Panc1 (cell line): ENCODE measurements around the gene GABRD. TPM values are rescaled to one million over a fixed set of nuclear protein-coding genes. Genes with fewer than 3 reads are reported as not detected.

Experiments
- ATAC-seq: fragments of 200-7000 bp; cut with Tn5 transposase; 2 replicates; pipeline ENCODE4 v1.9.1; 2020; ENCODE audit warnings: mild to moderate bottlenecking, moderate library complexity
- BruUV-seq: library from RNA; stranded (reverse); fragments of 400-500 nt; replicated peaks from 2 replicates; lab custom pipeline; 2021; lab: Mats Ljungman, UMichigan
- CTCF ChIA-PET: fragments of 300-600 bp; sonication (Branson Sonifier 250); formaldehyde crosslinking; loops from one replicate; lab custom pipeline; 2022; ENCODE audit warnings: antibody characterized with exemption; lab: Charles Lee
- POLR2A ChIA-PET: fragments of 300-600 bp; sonication (Branson Sonifier 250); formaldehyde crosslinking; loops from one replicate; lab custom pipeline; 2022; ENCODE audit warnings: antibody characterized with exemption; lab: Charles Lee
- DNase-seq: peaks from one replicate; pipeline ENCODE4 v3.0.0-alpha.2; 2010; ENCODE audit warnings: low read depth, low spot score
- H3K27ac ChIP-seq: 2 replicates; pipeline ENCODE4 v1.5.1; 2011; ENCODE audit warnings: mild to moderate bottlenecking, low read length, inconsistent platforms
- H3K27me3 ChIP-seq: fragments of 200-500 bp; sonication (Bioruptor generic); 2 replicates; pipeline ENCODE4 v1.6.0; 2014; ENCODE audit warnings: low read length, inconsistent platforms; ENCODE audit not compliant: control insufficient read depth, insufficient read depth
- H3K36me3 ChIP-seq: fragments of 200-500 bp; sonication (Bioruptor generic); 2 replicates; pipeline ENCODE4 v1.5.1; 2014; ENCODE audit warnings: inconsistent platforms, mild to moderate bottlenecking, low read length, moderate library complexity; ENCODE audit not compliant: control insufficient read depth, insufficient read depth
- H3K4me1 ChIP-seq: 2 replicates; pipeline ENCODE4 v1.5.1; 2011; ENCODE audit warnings: inconsistent platforms, mild to moderate bottlenecking, low read length, moderate library complexity; ENCODE audit not compliant: control insufficient read depth, insufficient read depth
- H3K4me3 ChIP-seq, 2 experiments: 2 replicates each; pipeline ENCODE4 v1.5.1; 2011 to 2012; ENCODE audit warnings: low read depth in 2 of 2, low read length in 2 of 2, mild to moderate bottlenecking in 2 of 2, inconsistent platforms in 1 of 2, moderate library complexity in 1 of 2
- H3K9me3 ChIP-seq: fragments of 200-500 bp; sonication (Bioruptor generic); 2 replicates; pipeline ENCODE4 v1.5.1; 2014; ENCODE audit warnings: low read depth, mild to moderate bottlenecking, inconsistent platforms, low read length, moderate library complexity; ENCODE audit not compliant: control insufficient read depth, insufficient read depth
- POLR2AphosphoS5 ChIP-seq: IDR thresholded peaks from 2 replicates; pipeline ENCODE4 v1.6.1; 2012; ENCODE audit warnings: mild to moderate bottlenecking, low read depth, low read length, moderate library complexity
- SIN3A ChIP-seq: IDR thresholded peaks from 2 replicates; pipeline ENCODE4 v1.6.1; 2012; ENCODE audit warnings: low read depth, mild to moderate bottlenecking, low read length, moderate library complexity, borderline replicate concordance; ENCODE audit not compliant: insufficient read depth
- TCF7L2 ChIP-seq: IDR thresholded peaks from 2 replicates; pipeline ENCODE4 v1.6.1; 2011; ENCODE audit warnings: mild to moderate bottlenecking, low read depth, low read length, inconsistent platforms
- in situ Hi-C: cut with HindIII; loops from 2 replicates; pipeline ENCODE4 v1.10.0; 2016; ENCODE audit warnings: low sequenced_read_pairs, low pct_unique_long_range_greater_than_20kb
- intact Hi-C: fragments of 100-400 bp; cut with micrococcal nuclease; formaldehyde crosslinking; loops from one replicate; pipeline ENCODE4 v1.10.0; 2022; ENCODE audit not compliant: unreplicated experiment
- total RNA-seq: library from RNA; stranded (reverse); gene quantifications from one replicate; pipeline ENCODE4 v1.2.1, GENCODE V29; 2021; ENCODE audit not compliant: unreplicated experiment
- TF ChIP-seq, protein P1 (sequence below), 2 experiments: IDR thresholded peaks; 2 replicates each; pipeline ENCODE4 v1.6.1; 2011 to 2012; ENCODE audit warnings: low read depth in 2 of 2, control low read depth in 1 of 2, low read length in 1 of 2, mild to moderate bottlenecking in 1 of 2, moderate library complexity in 1 of 2; ENCODE audit not compliant: insufficient read depth in 1 of 2
- TF ChIP-seq, protein P2 (sequence below): fragments of 450-650 bp; IDR thresholded peaks from 2 replicates; pipeline ENCODE4 v1.5.1; 2017; ENCODE audit warnings: mild to moderate bottlenecking

GABRD gene
- total RNA-seq, 1 experiment from 2014 or later = 3.0 TPM

DNA sequence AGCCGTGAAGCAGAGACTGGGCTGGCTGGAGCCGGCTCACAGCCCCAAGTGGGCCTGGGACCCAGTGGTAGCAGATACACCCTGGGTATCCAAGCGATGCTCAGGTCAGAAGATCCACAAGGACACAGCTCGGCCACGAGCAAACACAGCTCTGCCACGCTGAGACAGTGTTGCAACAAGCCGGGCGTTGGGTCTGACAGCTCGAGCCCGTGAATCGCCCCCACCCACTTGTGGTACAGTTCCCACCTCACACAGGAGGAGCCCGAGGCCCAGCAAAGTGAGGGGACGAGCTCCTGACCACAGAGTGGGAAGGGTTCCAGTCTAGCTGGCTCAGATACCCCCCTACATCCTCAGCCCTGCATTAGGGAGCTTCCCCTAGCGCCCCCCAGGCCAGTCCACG lies 22.2 kb downstream of the GABRD start:
- POLR2A ChIA-PET = interaction anchor here (0.6 kb wide), 1 partner anchor 254 kb away, joined by 3 read pairs; no protein-coding TSS in a partner anchor
- intact Hi-C loops = no loop called here
- no peaks in the 10 kb centered on the region for H3K36me3 ChIP-seq
- no peaks in the 10 kb centered on the region for H3K4me1 ChIP-seq
- CTCF ChIA-PET = interaction anchor here (1.1 kb wide), 1 partner anchor 81 kb away, joined by 3 read pairs; no protein-coding TSS in a partner anchor
- in situ Hi-C loops = no loop called here
- no peaks in the 10 kb centered on the region for H3K9me3 ChIP-seq
- no TSS peak for BruUV-seq
- no peaks in the 10 kb centered on the region for H3K27me3 ChIP-seq
- no peak for ATAC-seq
- H3K27ac ChIP-seq = no peak overlapping the region
- TF ChIP-seq POLR2AphosphoS5 (no peak), TCF7L2 (no peak), SIN3A (no peak)
- TF ChIP-seq, protein P1, sequence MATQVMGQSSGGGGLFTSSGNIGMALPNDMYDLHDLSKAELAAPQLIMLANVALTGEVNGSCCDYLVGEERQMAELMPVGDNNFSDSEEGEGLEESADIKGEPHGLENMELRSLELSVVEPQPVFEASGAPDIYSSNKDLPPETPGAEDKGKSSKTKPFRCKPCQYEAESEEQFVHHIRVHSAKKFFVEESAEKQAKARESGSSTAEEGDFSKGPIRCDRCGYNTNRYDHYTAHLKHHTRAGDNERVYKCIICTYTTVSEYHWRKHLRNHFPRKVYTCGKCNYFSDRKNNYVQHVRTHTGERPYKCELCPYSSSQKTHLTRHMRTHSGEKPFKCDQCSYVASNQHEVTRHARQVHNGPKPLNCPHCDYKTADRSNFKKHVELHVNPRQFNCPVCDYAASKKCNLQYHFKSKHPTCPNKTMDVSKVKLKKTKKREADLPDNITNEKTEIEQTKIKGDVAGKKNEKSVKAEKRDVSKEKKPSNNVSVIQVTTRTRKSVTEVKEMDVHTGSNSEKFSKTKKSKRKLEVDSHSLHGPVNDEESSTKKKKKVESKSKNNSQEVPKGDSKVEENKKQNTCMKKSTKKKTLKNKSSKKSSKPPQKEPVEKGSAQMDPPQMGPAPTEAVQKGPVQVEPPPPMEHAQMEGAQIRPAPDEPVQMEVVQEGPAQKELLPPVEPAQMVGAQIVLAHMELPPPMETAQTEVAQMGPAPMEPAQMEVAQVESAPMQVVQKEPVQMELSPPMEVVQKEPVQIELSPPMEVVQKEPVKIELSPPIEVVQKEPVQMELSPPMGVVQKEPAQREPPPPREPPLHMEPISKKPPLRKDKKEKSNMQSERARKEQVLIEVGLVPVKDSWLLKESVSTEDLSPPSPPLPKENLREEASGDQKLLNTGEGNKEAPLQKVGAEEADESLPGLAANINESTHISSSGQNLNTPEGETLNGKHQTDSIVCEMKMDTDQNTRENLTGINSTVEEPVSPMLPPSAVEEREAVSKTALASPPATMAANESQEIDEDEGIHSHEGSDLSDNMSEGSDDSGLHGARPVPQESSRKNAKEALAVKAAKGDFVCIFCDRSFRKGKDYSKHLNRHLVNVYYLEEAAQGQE (IDR thresholded peaks at IDR 0.05; ENCODE audit: insufficient read depth in 1 of 2, low read depth in 2 of 2, low read length in 1 of 2) = no peak
- TF ChIP-seq, protein P2, sequence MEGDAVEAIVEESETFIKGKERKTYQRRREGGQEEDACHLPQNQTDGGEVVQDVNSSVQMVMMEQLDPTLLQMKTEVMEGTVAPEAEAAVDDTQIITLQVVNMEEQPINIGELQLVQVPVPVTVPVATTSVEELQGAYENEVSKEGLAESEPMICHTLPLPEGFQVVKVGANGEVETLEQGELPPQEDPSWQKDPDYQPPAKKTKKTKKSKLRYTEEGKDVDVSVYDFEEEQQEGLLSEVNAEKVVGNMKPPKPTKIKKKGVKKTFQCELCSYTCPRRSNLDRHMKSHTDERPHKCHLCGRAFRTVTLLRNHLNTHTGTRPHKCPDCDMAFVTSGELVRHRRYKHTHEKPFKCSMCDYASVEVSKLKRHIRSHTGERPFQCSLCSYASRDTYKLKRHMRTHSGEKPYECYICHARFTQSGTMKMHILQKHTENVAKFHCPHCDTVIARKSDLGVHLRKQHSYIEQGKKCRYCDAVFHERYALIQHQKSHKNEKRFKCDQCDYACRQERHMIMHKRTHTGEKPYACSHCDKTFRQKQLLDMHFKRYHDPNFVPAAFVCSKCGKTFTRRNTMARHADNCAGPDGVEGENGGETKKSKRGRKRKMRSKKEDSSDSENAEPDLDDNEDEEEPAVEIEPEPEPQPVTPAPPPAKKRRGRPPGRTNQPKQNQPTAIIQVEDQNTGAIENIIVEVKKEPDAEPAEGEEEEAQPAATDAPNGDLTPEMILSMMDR = no peak
- no peak overlapping the region for H3K4me3 ChIP-seq
- no peak for DNase-seq

GRCh38 chr1:2041887-2042286 lies 22.7 kb downstream of the GABRD start:
- no TSS peak for BruUV-seq
- ATAC-seq (no peak), DNase-seq (no peak)
- TF ChIP-seq, protein P2 = no peak
- no peak for TF ChIP-seq TCF7L2
- TF ChIP-seq SIN3A = no peak
- in situ Hi-C loops (no loop called here), intact Hi-C loops (no loop called here)
- no peaks in the 10 kb centered on the region for H3K27me3 ChIP-seq
- no peak overlapping the region for H3K27ac ChIP-seq
- ChIA-PET POLR2A (no interaction called here), CTCF (no interaction called here)
- H3K4me1 ChIP-seq = no peaks in the 10 kb centered on the region
- H3K4me3 ChIP-seq = no peak overlapping the region
- no peaks in the 10 kb centered on the region for H3K9me3 ChIP-seq
- H3K36me3 ChIP-seq = no peaks in the 10 kb centered on the region
